GM13977 (cell line): Measurements from ENCODE around the gene CEP128.

Source experiments
- DNase-seq: peaks from one replicate; pipeline ENCODE4 v3.0.0; 2012; ENCODE audit warnings: low spot score
- in situ Hi-C: fragments of 300-500 bp; cut with MboI; formaldehyde crosslinking; loops from one replicate; pipeline ENCODE4 v1.12.0; 2022; ENCODE audit warnings: low sequenced_read_pairs, low pct_unique_long_range_greater_than_20kb, mixed read lengths, inconsistent platforms; ENCODE audit not compliant: unreplicated experiment
- TF ChIP-seq, protein P1 (sequence below): IDR thresholded peaks from 2 replicates; pipeline ENCODE4 v1.5.1; 2012; ENCODE audit warnings: mild to moderate bottlenecking, control low read depth; ENCODE audit not compliant: insufficient read depth; ENCODE audit errors: extremely low read depth, missing control alignments

Gene CEP128

DNA sequence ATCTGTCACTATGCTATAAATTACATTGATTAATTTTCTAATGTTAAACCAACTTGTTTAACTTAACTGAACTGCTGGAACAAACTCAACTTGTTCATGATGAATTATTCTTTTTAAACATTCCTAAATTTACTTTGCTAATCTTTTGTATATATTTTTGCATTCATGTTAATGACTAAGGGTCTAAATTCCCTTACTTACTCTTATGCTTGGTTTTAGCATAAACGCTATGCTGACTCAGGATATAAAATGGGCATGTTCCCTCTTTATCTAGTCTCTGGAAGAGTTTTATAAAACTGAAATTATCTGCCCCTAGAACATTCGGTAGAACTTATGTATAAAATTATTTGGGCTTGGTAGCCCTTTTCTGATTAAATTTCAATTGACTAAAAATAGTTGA lies 387.4 kb downstream of the CEP128 start:
- in situ Hi-C loops = no loop called here
- no peak for DNase-seq

GRCh38 chr14:80549141-80549540 lies 392.4 kb downstream of the CEP128 start:
- no peak for DNase-seq
- in situ Hi-C loops = no loop called here

More for the DNA sequence above, 387.4 kb downstream of the CEP128 start:
- TF ChIP-seq, protein P1, sequence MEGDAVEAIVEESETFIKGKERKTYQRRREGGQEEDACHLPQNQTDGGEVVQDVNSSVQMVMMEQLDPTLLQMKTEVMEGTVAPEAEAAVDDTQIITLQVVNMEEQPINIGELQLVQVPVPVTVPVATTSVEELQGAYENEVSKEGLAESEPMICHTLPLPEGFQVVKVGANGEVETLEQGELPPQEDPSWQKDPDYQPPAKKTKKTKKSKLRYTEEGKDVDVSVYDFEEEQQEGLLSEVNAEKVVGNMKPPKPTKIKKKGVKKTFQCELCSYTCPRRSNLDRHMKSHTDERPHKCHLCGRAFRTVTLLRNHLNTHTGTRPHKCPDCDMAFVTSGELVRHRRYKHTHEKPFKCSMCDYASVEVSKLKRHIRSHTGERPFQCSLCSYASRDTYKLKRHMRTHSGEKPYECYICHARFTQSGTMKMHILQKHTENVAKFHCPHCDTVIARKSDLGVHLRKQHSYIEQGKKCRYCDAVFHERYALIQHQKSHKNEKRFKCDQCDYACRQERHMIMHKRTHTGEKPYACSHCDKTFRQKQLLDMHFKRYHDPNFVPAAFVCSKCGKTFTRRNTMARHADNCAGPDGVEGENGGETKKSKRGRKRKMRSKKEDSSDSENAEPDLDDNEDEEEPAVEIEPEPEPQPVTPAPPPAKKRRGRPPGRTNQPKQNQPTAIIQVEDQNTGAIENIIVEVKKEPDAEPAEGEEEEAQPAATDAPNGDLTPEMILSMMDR = no peak

GRCh38 chr14:80545935-80546854 lies 395.3 kb downstream of the CEP128 start:
- no peak for DNase-seq
- in situ Hi-C loops = no loop called here
- TF ChIP-seq, protein P1 = no peak

More at GRCh38 chr14:80549141-80549540, 392.4 kb downstream of the CEP128 start:
- TF ChIP-seq, protein P1 = no peak

DNA sequence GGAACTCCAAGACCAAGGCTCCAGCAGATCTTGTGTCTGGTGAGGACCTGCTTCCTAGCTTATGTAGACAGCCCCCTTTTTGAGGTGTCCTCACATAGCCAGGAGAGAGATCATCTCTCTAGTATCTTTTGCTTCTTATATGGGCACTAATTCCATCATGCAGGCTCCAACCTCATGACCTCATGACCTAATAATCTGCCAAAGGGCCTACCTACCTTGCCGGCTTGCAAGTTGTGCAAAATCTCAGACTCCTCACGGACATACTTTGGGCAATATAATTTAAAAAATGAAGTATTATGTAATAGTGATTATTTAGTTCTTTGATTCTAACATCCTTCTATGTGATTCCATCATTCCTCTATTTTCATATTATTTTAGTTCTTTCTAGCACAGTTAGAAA lies 397.2 kb downstream of the CEP128 start:
- no peak for DNase-seq
- in situ Hi-C loops = no loop called here
- TF ChIP-seq, protein P1 = no peak

DNA sequence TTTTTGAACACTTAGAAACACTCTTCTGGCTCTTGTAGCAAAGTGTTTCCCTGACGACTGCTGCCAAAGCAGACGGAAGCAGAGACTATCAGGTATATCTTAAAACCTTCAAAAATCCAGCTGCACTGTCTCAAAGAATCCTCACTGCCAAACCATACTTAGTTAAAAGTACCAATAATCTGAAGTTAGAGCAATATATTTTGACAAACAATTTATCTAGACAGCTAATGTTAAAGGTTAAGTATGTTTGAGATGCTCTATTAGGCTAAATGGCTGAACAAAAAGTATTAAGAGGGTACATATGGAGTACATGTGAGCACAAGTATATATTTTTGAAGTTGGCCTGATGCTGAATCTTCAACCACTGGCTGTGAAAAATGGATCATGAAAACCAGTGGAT lies 398.3 kb downstream of the CEP128 start:
- no peak for DNase-seq
- TF ChIP-seq, protein P1 = no peak
- in situ Hi-C loops = no loop called here

- no peak for DNase-seq
- in situ Hi-C loops = no loop called here
- TF ChIP-seq, protein P1 = no peak
These were observed 402.7 kb downstream of the CEP128 start for GRCh38 chr14:80538633-80539375.
